GM12864 (cell line): ENCODE results near the gene SORBS1.

Experiments
- DNase-seq: peaks from one replicate; pipeline ENCODE4 v3.0.0-alpha.2; 2011; ENCODE audit warnings: low read depth
- H3K4me3 ChIP-seq: 2 replicates; pipeline ENCODE4 v1.5.1; 2011; ENCODE audit warnings: mild to moderate bottlenecking, low read depth, low read length, control low read depth
- TF ChIP-seq, protein P1 (sequence below): IDR thresholded peaks from 2 replicates; pipeline ENCODE4 v1.5.1; 2011; ENCODE audit warnings: low read depth, mild to moderate bottlenecking, moderate library complexity, low read length, control low read depth, inconsistent platforms; ENCODE audit errors: missing control alignments

SORBS1 gene

DNA sequence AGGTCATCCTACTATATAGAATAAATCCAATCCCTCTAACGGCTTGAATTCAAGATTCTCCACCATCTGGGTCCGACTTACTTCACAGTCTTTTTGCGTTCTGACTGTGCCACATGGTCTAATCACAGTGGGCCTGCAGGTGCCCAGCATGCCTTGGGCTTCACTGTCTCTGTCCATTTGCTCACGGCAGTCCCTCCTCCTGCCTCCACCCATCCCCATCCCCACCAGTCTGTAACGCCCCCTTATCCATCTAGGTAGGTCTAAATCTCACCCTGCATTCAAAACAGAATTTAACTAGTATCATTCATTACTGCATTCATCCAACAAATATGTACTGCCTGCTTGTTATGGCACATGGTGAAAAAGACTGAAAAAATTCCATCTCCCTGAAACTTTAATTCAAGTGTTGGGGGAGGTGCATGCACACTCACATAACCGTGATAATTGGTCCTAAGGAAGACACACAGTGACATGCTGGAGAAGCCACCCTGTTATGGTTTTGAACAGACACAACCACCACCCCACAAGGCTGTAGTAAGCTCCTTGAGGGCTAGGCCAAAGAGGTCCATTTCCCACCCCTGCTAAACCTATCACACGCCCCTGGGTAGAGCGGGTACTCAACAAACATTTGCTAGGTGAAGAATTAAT lies 24.2 kb downstream of the SORBS1 start:
- no peak for DNase-seq
- TF ChIP-seq, protein P1, sequence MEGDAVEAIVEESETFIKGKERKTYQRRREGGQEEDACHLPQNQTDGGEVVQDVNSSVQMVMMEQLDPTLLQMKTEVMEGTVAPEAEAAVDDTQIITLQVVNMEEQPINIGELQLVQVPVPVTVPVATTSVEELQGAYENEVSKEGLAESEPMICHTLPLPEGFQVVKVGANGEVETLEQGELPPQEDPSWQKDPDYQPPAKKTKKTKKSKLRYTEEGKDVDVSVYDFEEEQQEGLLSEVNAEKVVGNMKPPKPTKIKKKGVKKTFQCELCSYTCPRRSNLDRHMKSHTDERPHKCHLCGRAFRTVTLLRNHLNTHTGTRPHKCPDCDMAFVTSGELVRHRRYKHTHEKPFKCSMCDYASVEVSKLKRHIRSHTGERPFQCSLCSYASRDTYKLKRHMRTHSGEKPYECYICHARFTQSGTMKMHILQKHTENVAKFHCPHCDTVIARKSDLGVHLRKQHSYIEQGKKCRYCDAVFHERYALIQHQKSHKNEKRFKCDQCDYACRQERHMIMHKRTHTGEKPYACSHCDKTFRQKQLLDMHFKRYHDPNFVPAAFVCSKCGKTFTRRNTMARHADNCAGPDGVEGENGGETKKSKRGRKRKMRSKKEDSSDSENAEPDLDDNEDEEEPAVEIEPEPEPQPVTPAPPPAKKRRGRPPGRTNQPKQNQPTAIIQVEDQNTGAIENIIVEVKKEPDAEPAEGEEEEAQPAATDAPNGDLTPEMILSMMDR, result no peak
- no peak overlapping the region for H3K4me3 ChIP-seq

DNA sequence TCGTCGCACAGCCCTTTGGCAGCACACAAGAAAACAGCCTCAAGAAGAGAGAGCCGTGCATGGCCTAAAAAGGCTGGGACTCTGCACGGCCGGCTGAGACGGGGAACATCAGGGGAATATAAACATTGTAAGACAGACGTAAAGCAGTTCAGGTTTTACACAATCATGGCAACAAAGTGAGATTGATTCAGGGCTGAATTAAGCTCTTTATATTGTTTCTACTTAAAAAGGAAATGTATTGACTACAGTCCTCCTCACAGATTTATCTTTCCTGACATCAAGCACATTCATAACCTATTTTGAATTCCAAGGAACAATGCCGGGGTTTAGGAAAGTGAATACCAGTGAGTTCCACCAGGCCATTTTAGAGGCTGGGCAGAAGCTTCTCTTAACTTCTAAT lies 25.2 kb downstream of the SORBS1 start:
- H3K4me3 ChIP-seq, result no peak overlapping the region
- DNase-seq, result no peak
- TF ChIP-seq, protein P1, result no peak

DNA sequence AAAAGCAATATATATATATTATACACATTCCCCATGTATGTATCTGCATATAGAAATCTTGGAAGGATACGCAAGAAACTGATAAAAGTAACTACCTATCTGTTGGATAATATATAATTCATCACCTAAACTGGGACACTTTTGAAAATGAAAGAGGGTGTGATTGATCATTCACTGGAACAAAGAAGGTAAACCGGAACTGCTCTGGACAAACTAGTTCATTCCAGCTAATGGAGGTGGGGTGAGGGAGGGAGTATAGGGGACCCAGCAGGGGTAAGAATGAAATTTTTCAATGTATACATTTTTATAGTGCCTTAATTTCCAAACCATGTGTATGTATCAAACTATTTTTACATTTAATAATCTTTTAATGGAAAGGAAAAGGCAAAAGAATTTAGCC lies 25.6 kb downstream of the SORBS1 start:
- TF ChIP-seq, protein P1, result no peak
- DNase-seq, result no peak
- no peak overlapping the region for H3K4me3 ChIP-seq

DNA sequence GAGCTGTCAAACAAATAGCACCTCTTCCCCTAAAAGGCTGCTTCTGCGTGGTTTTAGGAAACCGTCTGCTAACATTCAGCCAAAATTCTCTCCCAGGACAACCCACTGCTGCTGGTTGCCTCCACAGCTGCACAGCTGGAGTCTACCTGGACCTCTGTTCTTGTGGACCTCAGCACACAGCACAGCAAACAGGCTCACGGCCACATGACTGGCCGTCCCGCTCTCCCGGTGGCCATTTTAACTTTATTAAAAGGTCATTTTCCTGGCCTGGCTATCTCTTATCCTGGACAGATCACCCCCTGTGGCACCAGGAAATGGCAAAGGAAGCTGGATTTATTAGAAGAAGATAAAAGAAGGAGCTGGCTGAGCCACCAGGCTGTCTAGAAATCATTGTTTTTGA lies 27.6 kb downstream of the SORBS1 start:
- no peak overlapping the region for H3K4me3 ChIP-seq
- TF ChIP-seq, protein P1, result no peak
- no peak for DNase-seq

DNA sequence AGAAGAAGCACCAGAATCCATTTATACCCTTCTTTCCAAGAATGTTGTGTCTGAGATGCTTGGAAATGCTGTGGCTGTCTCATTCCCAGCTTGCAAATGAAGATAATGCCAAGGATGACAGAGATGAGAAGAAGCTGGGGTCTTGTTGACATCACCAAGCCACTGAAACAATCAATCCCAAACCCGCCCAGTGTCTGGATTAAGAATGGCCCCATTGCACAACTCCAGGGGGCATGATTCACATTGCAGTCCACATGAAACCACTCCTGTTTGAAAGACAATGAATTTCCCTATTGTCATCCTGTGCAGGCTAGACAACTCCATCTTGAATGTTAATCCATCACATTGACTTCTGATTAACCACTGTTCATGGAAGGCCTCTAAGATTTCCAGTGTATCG lies 28.6 kb downstream of the SORBS1 start:
- H3K4me3 ChIP-seq, result no peak overlapping the region
- no peak for DNase-seq
- TF ChIP-seq, protein P1, result no peak

DNA sequence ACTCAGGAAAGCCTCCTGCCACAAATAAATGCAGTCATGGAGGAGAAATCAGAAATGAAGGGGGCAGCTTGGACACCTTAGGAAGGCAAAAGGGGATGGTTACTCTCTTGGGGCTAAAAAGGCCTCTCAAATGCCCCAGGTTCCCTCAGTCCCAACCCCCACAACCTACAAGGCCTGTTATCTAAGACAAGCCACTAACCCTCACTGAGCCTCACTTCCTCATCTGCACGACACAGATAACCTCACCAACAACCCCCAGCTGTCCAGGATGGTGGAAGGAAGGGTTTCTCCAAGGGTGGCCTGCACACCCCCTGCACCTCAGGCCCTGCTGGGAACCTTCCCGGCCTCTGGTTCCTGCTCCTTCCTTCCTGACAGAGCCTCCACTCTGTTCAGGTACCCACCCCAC lies 29.2 kb downstream of the SORBS1 start:
- TF ChIP-seq, protein P1, result no peak
- H3K4me3 ChIP-seq, result no peak overlapping the region
- no peak for DNase-seq
